PC-3 (cell line): ENCODE measurements around the gene BATF.

Experiments used
- EZH2 ChIP-seq: fragments of 300-600 bp; sonication (generic); IDR thresholded peaks from one replicate; pipeline ENCODE4 v1.6.1; 2017; ENCODE audit warnings: antibody characterized with exemption, mild to moderate bottlenecking, low read length; ENCODE audit not compliant: unreplicated experiment
- EZH2phosphoT487 ChIP-seq: fragments of 300-600 bp; sonication (generic); IDR thresholded peaks from 2 replicates; pipeline ENCODE4 v1.6.1; 2018; ENCODE audit warnings: mild to moderate bottlenecking, antibody characterized with exemption, low read length, borderline replicate concordance
- TF ChIP-seq, protein P1 (sequence below): fragments of 300-600 bp; sonication (generic); conservative IDR thresholded peaks from 2 replicates; pipeline ENCODE4 v1.5.1; 2017; ENCODE audit warnings: antibody characterized with exemption, low read depth, mild to moderate bottlenecking, low read length

DNA sequence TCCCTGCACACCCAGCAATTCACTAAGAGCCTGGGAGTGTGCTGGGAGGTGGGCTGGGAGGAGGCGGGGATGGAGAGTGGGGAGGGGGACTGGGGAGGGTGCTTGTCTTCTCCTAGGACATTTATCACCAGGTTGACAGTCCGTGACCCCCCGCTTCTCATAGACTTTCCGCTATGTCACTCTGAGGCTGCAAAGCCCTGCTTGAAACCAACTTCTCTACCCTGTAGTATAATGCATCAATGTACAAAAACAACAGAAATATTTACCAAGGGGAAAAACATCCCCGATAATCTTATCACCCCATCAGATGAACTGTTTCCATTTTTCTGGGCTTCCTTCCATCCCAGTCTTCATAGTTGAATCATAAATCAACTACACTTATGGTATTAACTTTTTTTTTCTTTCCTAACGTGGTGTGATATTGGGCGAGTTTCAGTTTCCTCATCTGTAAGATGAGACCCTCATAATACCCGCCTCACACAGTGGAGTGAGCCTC lies 28.6 kb upstream of the BATF start:
- TF ChIP-seq, protein P1, sequence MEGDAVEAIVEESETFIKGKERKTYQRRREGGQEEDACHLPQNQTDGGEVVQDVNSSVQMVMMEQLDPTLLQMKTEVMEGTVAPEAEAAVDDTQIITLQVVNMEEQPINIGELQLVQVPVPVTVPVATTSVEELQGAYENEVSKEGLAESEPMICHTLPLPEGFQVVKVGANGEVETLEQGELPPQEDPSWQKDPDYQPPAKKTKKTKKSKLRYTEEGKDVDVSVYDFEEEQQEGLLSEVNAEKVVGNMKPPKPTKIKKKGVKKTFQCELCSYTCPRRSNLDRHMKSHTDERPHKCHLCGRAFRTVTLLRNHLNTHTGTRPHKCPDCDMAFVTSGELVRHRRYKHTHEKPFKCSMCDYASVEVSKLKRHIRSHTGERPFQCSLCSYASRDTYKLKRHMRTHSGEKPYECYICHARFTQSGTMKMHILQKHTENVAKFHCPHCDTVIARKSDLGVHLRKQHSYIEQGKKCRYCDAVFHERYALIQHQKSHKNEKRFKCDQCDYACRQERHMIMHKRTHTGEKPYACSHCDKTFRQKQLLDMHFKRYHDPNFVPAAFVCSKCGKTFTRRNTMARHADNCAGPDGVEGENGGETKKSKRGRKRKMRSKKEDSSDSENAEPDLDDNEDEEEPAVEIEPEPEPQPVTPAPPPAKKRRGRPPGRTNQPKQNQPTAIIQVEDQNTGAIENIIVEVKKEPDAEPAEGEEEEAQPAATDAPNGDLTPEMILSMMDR, result no peak
- TF ChIP-seq EZH2phosphoT487 (no peak), EZH2 (no peak)
